ENCODE measurements around the gene PYDC1.

- TF ChIP-seq CTCF (IDR thresholded peaks at IDR 0.05; ENCODE audit: low read depth, low read length) = no peak
- no peak for TF ChIP-seq POLR2A (IDR thresholded peaks at IDR 0.05; ENCODE audit: extremely low read depth, insufficient read length)
- TF ChIP-seq MAX (IDR thresholded peaks at IDR 0.05; ENCODE audit: low read depth, low read length) = no peak
- no peak for TF ChIP-seq MYC (IDR thresholded peaks at IDR 0.05; ENCODE audit: low read depth, low read length)
Observed at GRCh38 chr16:31219154-31219741, 2.3 kb upstream of the PYDC1 start.

All from NB4 (cell line).